PC-9 (cell line): ENCODE measurements around the gene EGF. TPM values are rescaled to one million over a fixed set of nuclear protein-coding genes. Genes with fewer than 3 reads are reported as not detected.

ENCODE experiments used
- BruUV-seq: library from RNA; stranded (reverse); fragments of 400-500 nt; replicated peaks from 2 replicates; lab custom pipeline; 2021; lab: Mats Ljungman, UMichigan
- CTCF ChIA-PET: fragments of 300-600 bp; sonication (Branson Sonifier 250); formaldehyde crosslinking; loops from one replicate; lab custom pipeline; 2022; ENCODE audit warnings: antibody characterized with exemption; lab: Charles Lee
- POLR2A ChIA-PET: fragments of 300-600 bp; sonication (Branson Sonifier 250); formaldehyde crosslinking; loops from one replicate; lab custom pipeline; 2022; ENCODE audit warnings: antibody characterized with exemption; ENCODE audit not compliant: unreplicated experiment; lab: Charles Lee
- DNase-seq, 2 experiments: peaks; one replicate each; pipeline versions ENCODE4 v3.0.0 to v3.0.0-alpha.2; 2015 to 2022; ENCODE audit warnings: mixed read lengths in 1 of 2
- H2AFZ ChIP-seq: fragments of 200-600 bp; sonication (generic); 2 replicates; pipeline ENCODE4 v1.8.1; 2017; ENCODE audit warnings: antibody characterized with exemption
- H3F3A ChIP-seq: fragments of 200-600 bp; sonication (generic); 2 replicates; pipeline ENCODE4 v1.8.1; 2017; ENCODE audit warnings: antibody characterized with exemption, mild to moderate bottlenecking, low read depth; ENCODE audit not compliant: insufficient read depth
- H3K27ac ChIP-seq: fragments of 200-600 bp; sonication (generic); 2 replicates; pipeline ENCODE4 v1.6.1; 2016; ENCODE audit warnings: mixed run types
- H3K27me3 ChIP-seq: fragments of 200-600 bp; sonication (generic); 2 replicates; pipeline ENCODE4 v1.6.1; 2016; ENCODE audit warnings: low read depth, mixed run types; ENCODE audit not compliant: insufficient read depth
- H3K36me3 ChIP-seq: fragments of 200-600 bp; sonication (generic); 2 replicates; pipeline ENCODE4 v1.6.1; 2016; ENCODE audit warnings: low read depth, mixed run types
- H3K4me1 ChIP-seq: fragments of 200-600 bp; sonication (generic); replicated peaks from 2 replicates; pipeline ENCODE4 v1.6.1; 2016; ENCODE audit warnings: mixed run types; ENCODE audit not compliant: insufficient read depth
- H3K4me2 ChIP-seq: fragments of 200-600 bp; sonication (generic); 2 replicates; pipeline ENCODE4 v1.6.1; 2017; ENCODE audit warnings: mixed run types
- H3K4me3 ChIP-seq: fragments of 200-600 bp; sonication (generic); 2 replicates; pipeline ENCODE4 v1.6.1; 2016; ENCODE audit warnings: mixed run types
- H3K79me2 ChIP-seq: fragments of 200-600 bp; sonication (generic); 2 replicates; pipeline ENCODE4 v1.6.1; 2017; ENCODE audit warnings: low read depth, mixed run types
- H3K9me2 ChIP-seq: fragments of 200-600 bp; sonication (generic); 2 replicates; pipeline ENCODE4 v1.8.1; 2017; ENCODE audit warnings: mild to moderate bottlenecking; ENCODE audit not compliant: insufficient read depth
- H3K9me3 ChIP-seq: fragments of 200-600 bp; sonication (generic); 2 replicates; pipeline ENCODE4 v1.8.1; 2016; ENCODE audit warnings: low read depth; ENCODE audit not compliant: insufficient read depth
- H4K20me1 ChIP-seq: fragments of 200-600 bp; sonication (generic); 2 replicates; pipeline ENCODE4 v1.8.1; 2017; ENCODE audit not compliant: insufficient read depth
- EZH2 ChIP-seq: fragments of 200-600 bp; sonication (generic); IDR thresholded peaks from 2 replicates; pipeline ENCODE4 v1.8.0; 2017; ENCODE audit warnings: antibody characterized with exemption, low read depth
- intact Hi-C: fragments of 100-400 bp; cut with micrococcal nuclease; formaldehyde crosslinking; loops from one replicate; pipeline ENCODE4 v1.10.0; 2022; ENCODE audit not compliant: unreplicated experiment
- total RNA-seq: library from RNA; stranded (reverse); gene quantifications from 2 replicates; pipeline ENCODE4 v1.2.3, GENCODE V29; 2021
- TF ChIP-seq, protein P1 (sequence below): fragments of 200-600 bp; sonication (generic); conservative IDR thresholded peaks from 2 replicates; pipeline ENCODE4 v1.6.1; 2017; ENCODE audit warnings: mixed run types, antibody characterized with exemption, mild to moderate bottlenecking, moderate library complexity

Gene EGF
- total RNA-seq, 1 experiment from 2014 or later: 20.4 TPM

DNA sequence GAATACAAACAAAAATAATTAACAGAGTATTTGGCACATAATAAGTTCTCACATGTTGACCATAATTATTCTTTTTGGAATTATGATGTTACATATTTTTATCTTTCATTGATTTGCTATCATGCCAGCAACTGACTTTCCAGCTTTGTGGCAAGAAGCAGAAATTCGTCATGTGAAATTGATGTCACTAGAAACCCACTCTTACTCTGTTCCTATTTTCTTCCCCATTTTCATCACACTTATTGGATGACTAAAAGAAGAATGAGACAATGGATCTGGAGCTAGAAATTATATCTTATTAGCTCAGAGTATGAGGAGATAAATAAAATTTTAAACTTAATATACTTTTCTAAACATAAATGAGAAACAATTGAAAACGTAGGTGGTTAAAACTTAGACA, 31.9 kb downstream of the EGF start:
- H3K9me3 ChIP-seq: no peaks in the 10 kb centered on the region
- H3K4me3 ChIP-seq: no peak overlapping the region
- H3K27me3 ChIP-seq: no peaks in the 10 kb centered on the region
- intact Hi-C loops: no loop called here
- H4K20me1 ChIP-seq: no peaks in the 10 kb centered on the region
- H3K4me1 ChIP-seq: no peaks in the 10 kb centered on the region
- H3K4me2 ChIP-seq: no peak overlapping the region
- POLR2A ChIA-PET: no interaction called here
- no peaks in the 10 kb centered on the region for H3K9me2 ChIP-seq
- H3K36me3 ChIP-seq: no peaks in the 10 kb centered on the region
- CTCF ChIA-PET: no interaction called here
- no peak for TF ChIP-seq EZH2
- TF ChIP-seq, protein P1, sequence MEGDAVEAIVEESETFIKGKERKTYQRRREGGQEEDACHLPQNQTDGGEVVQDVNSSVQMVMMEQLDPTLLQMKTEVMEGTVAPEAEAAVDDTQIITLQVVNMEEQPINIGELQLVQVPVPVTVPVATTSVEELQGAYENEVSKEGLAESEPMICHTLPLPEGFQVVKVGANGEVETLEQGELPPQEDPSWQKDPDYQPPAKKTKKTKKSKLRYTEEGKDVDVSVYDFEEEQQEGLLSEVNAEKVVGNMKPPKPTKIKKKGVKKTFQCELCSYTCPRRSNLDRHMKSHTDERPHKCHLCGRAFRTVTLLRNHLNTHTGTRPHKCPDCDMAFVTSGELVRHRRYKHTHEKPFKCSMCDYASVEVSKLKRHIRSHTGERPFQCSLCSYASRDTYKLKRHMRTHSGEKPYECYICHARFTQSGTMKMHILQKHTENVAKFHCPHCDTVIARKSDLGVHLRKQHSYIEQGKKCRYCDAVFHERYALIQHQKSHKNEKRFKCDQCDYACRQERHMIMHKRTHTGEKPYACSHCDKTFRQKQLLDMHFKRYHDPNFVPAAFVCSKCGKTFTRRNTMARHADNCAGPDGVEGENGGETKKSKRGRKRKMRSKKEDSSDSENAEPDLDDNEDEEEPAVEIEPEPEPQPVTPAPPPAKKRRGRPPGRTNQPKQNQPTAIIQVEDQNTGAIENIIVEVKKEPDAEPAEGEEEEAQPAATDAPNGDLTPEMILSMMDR: no peak
- no peak overlapping the region for H2AFZ ChIP-seq
- H3F3A ChIP-seq: no peaks in the 10 kb centered on the region
- no peak for DNase-seq
- BruUV-seq: no TSS peak
- no peak overlapping the region for H3K27ac ChIP-seq
- no peaks in the 10 kb centered on the region for H3K79me2 ChIP-seq

DNA sequence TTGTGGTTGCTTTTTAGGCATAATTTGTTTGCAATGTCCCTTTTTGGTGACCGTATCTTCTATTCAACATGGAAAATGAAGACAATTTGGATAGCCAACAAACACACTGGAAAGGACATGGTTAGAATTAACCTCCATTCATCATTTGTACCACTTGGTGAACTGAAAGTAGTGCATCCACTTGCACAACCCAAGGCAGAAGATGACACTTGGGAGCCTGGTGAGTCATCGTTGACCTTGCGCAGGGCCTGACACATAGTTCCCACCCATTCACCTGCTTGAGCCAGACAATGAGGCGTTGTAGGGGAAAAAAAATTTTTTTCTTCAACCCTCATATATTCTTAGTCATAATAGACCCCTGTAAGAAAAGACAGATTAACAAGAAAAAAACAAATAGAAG, 32.4 kb downstream of the EGF start:
- Histone ChIP-seq H3F3A (no peaks in the 10 kb centered on the region), H3K4me3 (no peak overlapping the region), H3K36me3 (no peaks in the 10 kb centered on the region), H3K27me3 (no peaks in the 10 kb centered on the region), H3K9me2 (no peaks in the 10 kb centered on the region), H3K79me2 (no peaks in the 10 kb centered on the region), H3K4me1 (no peaks in the 10 kb centered on the region), H3K27ac (no peak overlapping the region), H3K4me2 (no peak overlapping the region), H3K9me3 (no peaks in the 10 kb centered on the region), H4K20me1 (no peaks in the 10 kb centered on the region), H2AFZ (no peak overlapping the region)
- no TSS peak for BruUV-seq
- CTCF ChIA-PET: no interaction called here
- DNase-seq: peak in 1 of 2 experiments; percentile 43
- POLR2A ChIA-PET: no interaction called here
- TF ChIP-seq, protein P1: no peak
- TF ChIP-seq EZH2: no peak
- intact Hi-C loops: no loop called here

DNA sequence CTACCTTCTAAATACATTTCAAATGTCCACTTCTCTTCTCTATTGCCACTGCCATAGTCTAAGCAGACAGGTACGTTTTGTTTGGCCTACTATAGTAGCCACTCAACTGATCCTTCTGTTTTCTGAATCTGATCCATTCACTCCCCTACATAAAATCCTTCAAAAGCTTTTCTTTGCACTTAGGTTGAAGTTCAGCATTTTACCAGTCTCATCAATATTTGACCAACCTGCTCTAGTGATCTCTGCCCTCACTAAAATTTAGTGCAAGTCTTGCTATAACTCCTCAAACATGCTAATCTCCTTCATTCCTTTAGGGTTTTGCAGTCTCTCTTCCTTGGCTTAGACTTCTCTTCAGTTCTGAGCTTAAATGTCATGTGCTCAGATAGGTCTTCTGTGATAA, 33.4 kb downstream of the EGF start:
- TF ChIP-seq, protein P1: no peak
- TF ChIP-seq EZH2: no peak
- Histone ChIP-seq H4K20me1 (no peaks in the 10 kb centered on the region), H3K79me2 (no peaks in the 10 kb centered on the region), H3K4me2 (no peak overlapping the region), H3K9me2 (no peaks in the 10 kb centered on the region), H3K4me3 (no peak overlapping the region), H3K27me3 (no peaks in the 10 kb centered on the region), H3K27ac (no peak overlapping the region), H3K36me3 (no peaks in the 10 kb centered on the region), H2AFZ (no peak overlapping the region), H3K4me1 (no peaks in the 10 kb centered on the region), H3F3A (no peaks in the 10 kb centered on the region), H3K9me3 (no peaks in the 10 kb centered on the region)
- BruUV-seq: no TSS peak
- DNase-seq: no peak
- POLR2A ChIA-PET: no interaction called here
- intact Hi-C loops: no loop called here
- CTCF ChIA-PET: no interaction called here
